Mammary epithelial cell (primary cell): Measurements from ENCODE around the gene DMTF1.

Source experiments
- EZH2 ChIP-seq: IDR thresholded peaks from 2 replicates; pipeline ENCODE4 v1.6.1; 2012; ENCODE audit warnings: low read length, inconsistent platforms, borderline replicate concordance
- TF ChIP-seq, protein P1 (sequence below), 2 donors: IDR thresholded peaks in 1 of 2; conservative IDR thresholded peaks in 1 of 2; 2 replicates each; pipeline ENCODE4 v1.5.1; 2011 to 2012; ENCODE audit warnings: inconsistent platforms in 2 of 2, low read length in 2 of 2, mild to moderate bottlenecking in 2 of 2, control low read depth in 1 of 2, low read depth in 1 of 2; ENCODE audit not compliant: insufficient read depth in 1 of 2; ENCODE audit errors: extremely low read depth in 1 of 2

DNA sequence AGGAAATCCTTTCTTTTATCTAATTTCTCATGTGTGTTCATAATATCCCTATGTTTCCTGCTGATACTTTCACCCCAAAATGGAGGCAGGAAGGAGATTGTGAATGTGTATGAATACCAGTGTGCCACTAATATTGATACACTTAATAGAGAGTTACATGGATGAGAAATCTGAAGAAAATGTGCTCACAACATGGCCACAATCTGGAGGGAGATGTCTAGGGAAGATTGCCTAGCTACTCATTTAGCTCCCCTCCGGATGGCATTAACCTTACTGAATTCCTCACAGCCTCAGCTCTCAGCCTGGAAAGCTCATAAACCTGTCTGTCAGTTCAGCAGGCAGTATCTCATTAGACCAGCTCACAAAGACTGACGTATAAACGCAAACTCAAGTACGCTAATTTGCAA is 23.4 kb upstream of the DMTF1 start:
- TF ChIP-seq, protein P1, sequence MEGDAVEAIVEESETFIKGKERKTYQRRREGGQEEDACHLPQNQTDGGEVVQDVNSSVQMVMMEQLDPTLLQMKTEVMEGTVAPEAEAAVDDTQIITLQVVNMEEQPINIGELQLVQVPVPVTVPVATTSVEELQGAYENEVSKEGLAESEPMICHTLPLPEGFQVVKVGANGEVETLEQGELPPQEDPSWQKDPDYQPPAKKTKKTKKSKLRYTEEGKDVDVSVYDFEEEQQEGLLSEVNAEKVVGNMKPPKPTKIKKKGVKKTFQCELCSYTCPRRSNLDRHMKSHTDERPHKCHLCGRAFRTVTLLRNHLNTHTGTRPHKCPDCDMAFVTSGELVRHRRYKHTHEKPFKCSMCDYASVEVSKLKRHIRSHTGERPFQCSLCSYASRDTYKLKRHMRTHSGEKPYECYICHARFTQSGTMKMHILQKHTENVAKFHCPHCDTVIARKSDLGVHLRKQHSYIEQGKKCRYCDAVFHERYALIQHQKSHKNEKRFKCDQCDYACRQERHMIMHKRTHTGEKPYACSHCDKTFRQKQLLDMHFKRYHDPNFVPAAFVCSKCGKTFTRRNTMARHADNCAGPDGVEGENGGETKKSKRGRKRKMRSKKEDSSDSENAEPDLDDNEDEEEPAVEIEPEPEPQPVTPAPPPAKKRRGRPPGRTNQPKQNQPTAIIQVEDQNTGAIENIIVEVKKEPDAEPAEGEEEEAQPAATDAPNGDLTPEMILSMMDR (conservative IDR thresholded peaks at IDR 0.05 in 1 of 2, IDR thresholded peaks at IDR 0.05 in 1 of 2; ENCODE audit: extremely low read depth in 1 of 2, insufficient read depth in 1 of 2, low read depth in 1 of 2, low read length in 2 of 2) = no peak
- no peak for TF ChIP-seq EZH2
